Measurements from ENCODE around the gene LYZL6.

DNA sequence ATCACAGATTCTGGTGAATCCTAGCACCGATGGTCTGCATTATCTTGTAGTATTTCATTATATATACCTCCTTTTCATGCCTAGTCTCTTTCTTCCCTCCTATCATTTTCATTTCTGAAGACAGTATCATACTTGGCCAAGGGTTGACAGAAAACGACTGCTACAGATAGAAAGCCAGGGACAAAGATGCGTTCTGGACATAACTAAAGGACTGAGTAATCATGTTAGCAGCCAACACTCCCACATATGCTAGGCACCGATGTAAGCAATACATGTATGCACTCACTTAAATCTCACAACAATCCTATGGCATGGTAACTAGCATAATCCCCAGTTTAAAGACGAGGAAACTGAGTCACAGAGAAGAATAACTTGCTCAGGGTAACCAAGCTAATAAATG is 35.8 kb downstream of the LYZL6 start:
- TF ChIP-seq, protein P1, sequence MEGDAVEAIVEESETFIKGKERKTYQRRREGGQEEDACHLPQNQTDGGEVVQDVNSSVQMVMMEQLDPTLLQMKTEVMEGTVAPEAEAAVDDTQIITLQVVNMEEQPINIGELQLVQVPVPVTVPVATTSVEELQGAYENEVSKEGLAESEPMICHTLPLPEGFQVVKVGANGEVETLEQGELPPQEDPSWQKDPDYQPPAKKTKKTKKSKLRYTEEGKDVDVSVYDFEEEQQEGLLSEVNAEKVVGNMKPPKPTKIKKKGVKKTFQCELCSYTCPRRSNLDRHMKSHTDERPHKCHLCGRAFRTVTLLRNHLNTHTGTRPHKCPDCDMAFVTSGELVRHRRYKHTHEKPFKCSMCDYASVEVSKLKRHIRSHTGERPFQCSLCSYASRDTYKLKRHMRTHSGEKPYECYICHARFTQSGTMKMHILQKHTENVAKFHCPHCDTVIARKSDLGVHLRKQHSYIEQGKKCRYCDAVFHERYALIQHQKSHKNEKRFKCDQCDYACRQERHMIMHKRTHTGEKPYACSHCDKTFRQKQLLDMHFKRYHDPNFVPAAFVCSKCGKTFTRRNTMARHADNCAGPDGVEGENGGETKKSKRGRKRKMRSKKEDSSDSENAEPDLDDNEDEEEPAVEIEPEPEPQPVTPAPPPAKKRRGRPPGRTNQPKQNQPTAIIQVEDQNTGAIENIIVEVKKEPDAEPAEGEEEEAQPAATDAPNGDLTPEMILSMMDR (IDR thresholded peaks at IDR 0.05; ENCODE audit: low read depth, low read length, poor library complexity, severe bottlenecking): no peak
- TF ChIP-seq EZH2phosphoT487 (IDR thresholded peaks at IDR 0.05; ENCODE audit: borderline replicate concordance, low read length): no peak

Data from DOHH2 (cell line).